ENCODE results near the gene VASH1. TPM values are rescaled to one million over a fixed set of nuclear protein-coding genes. Genes with fewer than 3 reads are reported as not detected.

VASH1 gene
- polyA plus RNA-seq, 1 experiment: 4.0 TPM

GRCh38 chr14:76793324-76793723, 32.1 kb downstream of the VASH1 start:
- H3K27me3 ChIP-seq (ENCODE audit: control insufficient read depth, insufficient read depth, low read length): no peaks in the 10 kb centered on the region
- POLR2A ChIA-PET: no interaction called here
- TF ChIP-seq, protein P1, sequence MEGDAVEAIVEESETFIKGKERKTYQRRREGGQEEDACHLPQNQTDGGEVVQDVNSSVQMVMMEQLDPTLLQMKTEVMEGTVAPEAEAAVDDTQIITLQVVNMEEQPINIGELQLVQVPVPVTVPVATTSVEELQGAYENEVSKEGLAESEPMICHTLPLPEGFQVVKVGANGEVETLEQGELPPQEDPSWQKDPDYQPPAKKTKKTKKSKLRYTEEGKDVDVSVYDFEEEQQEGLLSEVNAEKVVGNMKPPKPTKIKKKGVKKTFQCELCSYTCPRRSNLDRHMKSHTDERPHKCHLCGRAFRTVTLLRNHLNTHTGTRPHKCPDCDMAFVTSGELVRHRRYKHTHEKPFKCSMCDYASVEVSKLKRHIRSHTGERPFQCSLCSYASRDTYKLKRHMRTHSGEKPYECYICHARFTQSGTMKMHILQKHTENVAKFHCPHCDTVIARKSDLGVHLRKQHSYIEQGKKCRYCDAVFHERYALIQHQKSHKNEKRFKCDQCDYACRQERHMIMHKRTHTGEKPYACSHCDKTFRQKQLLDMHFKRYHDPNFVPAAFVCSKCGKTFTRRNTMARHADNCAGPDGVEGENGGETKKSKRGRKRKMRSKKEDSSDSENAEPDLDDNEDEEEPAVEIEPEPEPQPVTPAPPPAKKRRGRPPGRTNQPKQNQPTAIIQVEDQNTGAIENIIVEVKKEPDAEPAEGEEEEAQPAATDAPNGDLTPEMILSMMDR (IDR thresholded peaks at IDR 0.05; ENCODE audit: insufficient read depth, low read depth, low read length): no peak
- CTCF ChIA-PET: no interaction called here
- no peak overlapping the region for H3K4me3 ChIP-seq (ENCODE audit: low read depth, low read length)
- H3K36me3 ChIP-seq (ENCODE audit: control insufficient read depth, insufficient read depth, low read length): peaks cover 7% of the 10 kb centered on the region; the same call in 1 of the 2 replicates
- no peak for DNase-seq (ENCODE audit: low read depth)

GRCh38 chr14:76793956-76794355, 32.7 kb downstream of the VASH1 start:
- Histone ChIP-seq H3K4me3 (ENCODE audit: low read depth, low read length) (no peak overlapping the region), H3K36me3 (ENCODE audit: control insufficient read depth, insufficient read depth, low read length) (peaks cover 8% of the 10 kb centered on the region; the same call in 1 of the 2 replicates), H3K27me3 (ENCODE audit: control insufficient read depth, insufficient read depth, low read length) (no peaks in the 10 kb centered on the region)
- TF ChIP-seq, protein P1 (IDR thresholded peaks at IDR 0.05; ENCODE audit: insufficient read depth, low read depth, low read length): no peak
- no peak for DNase-seq (ENCODE audit: low read depth)
- CTCF ChIA-PET: no interaction called here
- POLR2A ChIA-PET: no interaction called here

- no peak for DNase-seq (ENCODE audit: low read depth)
- Histone ChIP-seq H3K27me3 (ENCODE audit: control insufficient read depth, insufficient read depth, low read length) (no peaks in the 10 kb centered on the region), H3K4me3 (ENCODE audit: low read depth, low read length) (no peak overlapping the region), H3K36me3 (ENCODE audit: control insufficient read depth, insufficient read depth, low read length) (peaks cover 17% of the 10 kb centered on the region)
- POLR2A ChIA-PET: no interaction called here
- CTCF ChIA-PET: interaction anchor here (1.5 to 1.8 kb wide), 2 partner anchors 22 to 96 kb away, joined by 4 to 12 read pairs; no protein-coding TSS in a partner anchor
- TF ChIP-seq, protein P1 (IDR thresholded peaks at IDR 0.05; ENCODE audit: insufficient read depth, low read depth, low read length): no peak
Observed at GRCh38 chr14:76806446-76806845, 45.2 kb downstream of the VASH1 start.

GRCh38 chr14:76808011-76808410, 46.7 kb downstream of the VASH1 start:
- H3K27me3 ChIP-seq (ENCODE audit: control insufficient read depth, insufficient read depth, low read length): no peaks in the 10 kb centered on the region
- CTCF ChIA-PET: interaction anchor here (1.8 kb wide), 1 partner anchor 98 kb away, joined by 12 read pairs; no protein-coding TSS in a partner anchor
- peaks cover 16% of the 10 kb centered on the region for H3K36me3 ChIP-seq (ENCODE audit: control insufficient read depth, insufficient read depth, low read length)
- TF ChIP-seq, protein P1 (IDR thresholded peaks at IDR 0.05; ENCODE audit: insufficient read depth, low read depth, low read length): no peak
- POLR2A ChIA-PET: no interaction called here
- H3K4me3 ChIP-seq (ENCODE audit: low read depth, low read length): no peak overlapping the region
- DNase-seq (ENCODE audit: low read depth): no peak

- ChIA-PET POLR2A (no interaction called here), CTCF (interaction anchor here (4.5 kb wide), 1 partner anchor 25 kb away, joined by 26 read pairs; no protein-coding TSS in a partner anchor)
- Histone ChIP-seq H3K4me3 (ENCODE audit: low read depth, low read length) (no peak overlapping the region), H3K27me3 (ENCODE audit: control insufficient read depth, insufficient read depth, low read length) (no peaks in the 10 kb centered on the region), H3K36me3 (ENCODE audit: control insufficient read depth, insufficient read depth, low read length) (peaks cover 12% of the 10 kb centered on the region)
- TF ChIP-seq, protein P1 (IDR thresholded peaks at IDR 0.05; ENCODE audit: insufficient read depth, low read depth, low read length): no peak
- no peak for DNase-seq (ENCODE audit: low read depth)
Observed at GRCh38 chr14:76808990-76809389, 47.7 kb downstream of the VASH1 start.
